DND-41 (cell line): ENCODE measurements around the gene ADAM10.

Experiments used
- ATAC-seq: fragments of 200-7000 bp; cut with Tn5 transposase; 3 replicates; pipeline ENCODE4 v1.9.1; 2021; ENCODE audit warnings: low read depth; ENCODE audit not compliant: insufficient read depth
- DNase-seq: peaks from one replicate; pipeline ENCODE4 v3.0.0-alpha.2; 2020
- H2AFZ ChIP-seq: 2 replicates; pipeline ENCODE4 v1.6.0; 2012; ENCODE audit warnings: low read depth, low read length
- H3K27ac ChIP-seq: 2 replicates; pipeline ENCODE4 v1.5.1; 2012; ENCODE audit warnings: low read length, inconsistent platforms
- H3K27me3 ChIP-seq: fragments of 200-600 bp; sonication (generic); 2 replicates; pipeline ENCODE4 v1.6.0; 2012; ENCODE audit warnings: low read length, mild to moderate bottlenecking, inconsistent platforms; ENCODE audit not compliant: insufficient read depth, poor library complexity
- H3K36me3 ChIP-seq: 2 replicates; pipeline ENCODE4 v1.5.1; 2012; ENCODE audit warnings: low read length, inconsistent platforms; ENCODE audit not compliant: insufficient read depth
- H3K4me1 ChIP-seq: 2 replicates; pipeline ENCODE4 v1.5.1; 2012; ENCODE audit warnings: mild to moderate bottlenecking, low read length; ENCODE audit not compliant: insufficient read depth
- H3K4me2 ChIP-seq: 2 replicates; pipeline ENCODE4 v1.6.0; 2012; ENCODE audit warnings: mild to moderate bottlenecking, moderate library complexity, low read length, inconsistent platforms; ENCODE audit not compliant: insufficient read depth
- H3K4me3 ChIP-seq, 2 experiments: fragments of 200-600 bp in 1 of 2; shearing (Covaris generic) in 1 of 2; 2 replicates each; pipeline ENCODE4 v1.5.1; 2012 to 2016; ENCODE audit warnings: inconsistent platforms in 2 of 2, low read length in 2 of 2, mild to moderate bottlenecking in 2 of 2, low read depth in 1 of 2, moderate library complexity in 1 of 2
- H3K79me2 ChIP-seq: 2 replicates; pipeline ENCODE4 v1.6.0; 2012; ENCODE audit warnings: low read length, inconsistent platforms; ENCODE audit not compliant: insufficient read depth
- H3K9ac ChIP-seq: 2 replicates; pipeline ENCODE4 v1.6.0; 2012; ENCODE audit warnings: low read depth, mild to moderate bottlenecking, inconsistent platforms, low read length, moderate library complexity
- H3K9me3 ChIP-seq: 2 replicates; pipeline ENCODE4 v1.5.1; 2012; ENCODE audit warnings: low read length, moderate library complexity, mild to moderate bottlenecking, inconsistent platforms; ENCODE audit not compliant: insufficient read depth, severe bottlenecking
- H4K20me1 ChIP-seq: 2 replicates; pipeline ENCODE4 v1.6.0; 2012; ENCODE audit warnings: low read length; ENCODE audit not compliant: insufficient read depth
- EZH2 ChIP-seq: IDR thresholded peaks from 3 replicates; pipeline ENCODE4 v1.6.1; 2012; ENCODE audit warnings: borderline replicate concordance, low read depth, mild to moderate bottlenecking, moderate library complexity, low read length, inconsistent platforms; ENCODE audit not compliant: severe bottlenecking
- TF ChIP-seq, protein P1 (sequence below): IDR thresholded peaks from 2 replicates; pipeline ENCODE4 v1.5.1; 2012; ENCODE audit warnings: borderline replicate concordance, low read length, moderate library complexity, mild to moderate bottlenecking; ENCODE audit not compliant: poor library complexity, severe bottlenecking; ENCODE audit errors: extremely low read depth

The ADAM10 gene

DNA sequence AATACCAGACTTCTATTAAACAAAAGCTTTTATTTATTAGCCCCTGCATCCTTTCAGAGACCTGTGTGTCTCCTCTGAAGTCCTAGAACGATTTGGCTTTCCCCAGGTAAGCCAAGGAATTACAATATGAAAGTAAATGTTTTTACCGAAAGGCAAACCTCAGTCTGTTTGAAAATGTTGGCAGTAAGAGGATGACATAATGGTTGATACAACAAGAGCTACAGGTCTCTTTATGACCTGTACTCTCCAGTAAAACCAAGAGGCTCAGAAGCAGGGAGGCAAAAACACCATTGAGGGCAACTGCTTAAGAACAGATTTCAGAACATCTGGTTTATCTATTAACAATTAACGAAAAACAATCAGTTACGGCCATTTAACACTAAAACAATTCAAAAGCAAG, 107.8 kb downstream of the ADAM10 start:
- ATAC-seq (no peak), DNase-seq (no peak)
- H2AFZ ChIP-seq, result no peak overlapping the region
- no peaks in the 10 kb centered on the region for H4K20me1 ChIP-seq
- no peaks in the 10 kb centered on the region for H3K4me1 ChIP-seq
- no peak for TF ChIP-seq EZH2
- TF ChIP-seq, protein P1, sequence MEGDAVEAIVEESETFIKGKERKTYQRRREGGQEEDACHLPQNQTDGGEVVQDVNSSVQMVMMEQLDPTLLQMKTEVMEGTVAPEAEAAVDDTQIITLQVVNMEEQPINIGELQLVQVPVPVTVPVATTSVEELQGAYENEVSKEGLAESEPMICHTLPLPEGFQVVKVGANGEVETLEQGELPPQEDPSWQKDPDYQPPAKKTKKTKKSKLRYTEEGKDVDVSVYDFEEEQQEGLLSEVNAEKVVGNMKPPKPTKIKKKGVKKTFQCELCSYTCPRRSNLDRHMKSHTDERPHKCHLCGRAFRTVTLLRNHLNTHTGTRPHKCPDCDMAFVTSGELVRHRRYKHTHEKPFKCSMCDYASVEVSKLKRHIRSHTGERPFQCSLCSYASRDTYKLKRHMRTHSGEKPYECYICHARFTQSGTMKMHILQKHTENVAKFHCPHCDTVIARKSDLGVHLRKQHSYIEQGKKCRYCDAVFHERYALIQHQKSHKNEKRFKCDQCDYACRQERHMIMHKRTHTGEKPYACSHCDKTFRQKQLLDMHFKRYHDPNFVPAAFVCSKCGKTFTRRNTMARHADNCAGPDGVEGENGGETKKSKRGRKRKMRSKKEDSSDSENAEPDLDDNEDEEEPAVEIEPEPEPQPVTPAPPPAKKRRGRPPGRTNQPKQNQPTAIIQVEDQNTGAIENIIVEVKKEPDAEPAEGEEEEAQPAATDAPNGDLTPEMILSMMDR, result no peak
- H3K4me2 ChIP-seq, result no peak overlapping the region
- no peak overlapping the region for H3K27ac ChIP-seq
- H3K4me3 ChIP-seq, result no peak overlapping the region
- peaks cover 61% of the 10 kb centered on the region for H3K36me3 ChIP-seq
- no peaks in the 10 kb centered on the region for H3K79me2 ChIP-seq
- H3K9me3 ChIP-seq, result no peaks in the 10 kb centered on the region
- no peaks in the 10 kb centered on the region for H3K27me3 ChIP-seq
- H3K9ac ChIP-seq, result no peak overlapping the region

DNA sequence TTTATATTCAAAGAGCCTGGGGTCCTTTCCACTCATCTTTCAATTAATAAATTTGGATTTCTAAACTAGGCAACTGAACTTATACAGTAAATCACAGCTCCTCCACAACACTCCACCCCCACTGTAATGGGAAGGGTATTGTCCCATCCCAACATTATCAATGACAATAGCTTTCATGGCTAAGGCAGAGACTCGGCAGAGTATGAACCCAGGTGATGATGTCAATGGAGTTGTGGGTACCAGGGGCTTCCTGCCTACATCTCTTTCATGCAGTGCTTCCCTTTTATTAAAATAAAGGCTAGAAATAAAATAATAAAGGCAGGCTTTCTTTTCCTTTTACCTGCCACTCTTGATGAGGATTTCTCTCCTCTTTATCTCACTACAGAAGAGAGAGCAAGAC, 109.5 kb downstream of the ADAM10 start:
- Histone ChIP-seq H3K4me1 (no peaks in the 10 kb centered on the region), H4K20me1 (no peaks in the 10 kb centered on the region), H3K27ac (no peak overlapping the region), H3K27me3 (no peaks in the 10 kb centered on the region), H3K9me3 (no peaks in the 10 kb centered on the region), H3K4me3 (no peak overlapping the region), H3K9ac (no peak overlapping the region), H3K4me2 (no peak overlapping the region), H2AFZ (no peak overlapping the region), H3K36me3 (peaks cover 62% of the 10 kb centered on the region), H3K79me2 (no peaks in the 10 kb centered on the region)
- TF ChIP-seq EZH2, result no peak
- TF ChIP-seq, protein P1, result no peak
- no peak for DNase-seq
- ATAC-seq, result no peak

DNA sequence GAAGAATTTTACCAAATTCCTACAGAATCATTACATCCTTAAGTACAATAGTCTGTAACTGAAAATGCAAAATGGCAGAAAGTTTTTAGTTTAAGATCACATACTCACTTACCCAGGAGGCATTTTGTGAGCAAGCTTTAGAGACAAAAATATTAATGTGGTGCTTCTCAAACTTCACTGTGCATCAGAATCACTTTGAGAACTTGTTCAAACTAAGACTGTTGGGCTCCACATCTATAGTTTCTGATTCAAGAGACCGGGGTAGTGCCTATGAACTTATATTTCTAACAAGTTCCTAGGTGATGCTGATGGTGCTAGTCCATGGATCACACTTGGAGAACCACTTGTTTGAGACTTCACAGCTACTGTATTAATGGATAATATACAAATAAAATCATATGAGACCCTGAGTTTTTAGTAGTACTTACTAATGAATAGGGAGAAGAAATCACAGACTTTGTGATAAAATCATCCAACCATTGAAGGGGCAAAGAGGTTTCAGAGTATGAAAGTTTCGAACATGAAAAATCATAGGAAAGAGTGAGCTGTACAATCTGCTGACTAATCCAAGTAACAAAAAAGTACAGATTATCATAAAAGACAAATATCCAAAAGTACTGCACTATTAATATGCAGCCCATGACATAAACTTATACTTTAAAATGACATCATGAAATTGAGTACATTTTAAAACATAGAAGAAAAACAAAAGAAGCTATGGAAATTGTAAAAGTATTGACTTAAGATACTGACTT, 110.3 kb downstream of the ADAM10 start:
- H3K27ac ChIP-seq, result no peak overlapping the region
- no peaks in the 10 kb centered on the region for H3K4me1 ChIP-seq
- H3K9ac ChIP-seq, result no peak overlapping the region
- H3K9me3 ChIP-seq, result no peaks in the 10 kb centered on the region
- TF ChIP-seq, protein P1, result no peak
- TF ChIP-seq EZH2, result no peak
- no peaks in the 10 kb centered on the region for H3K27me3 ChIP-seq
- H3K4me2 ChIP-seq, result no peak overlapping the region
- ATAC-seq (no peak), DNase-seq (no peak)
- no peak overlapping the region for H2AFZ ChIP-seq
- H3K79me2 ChIP-seq, result no peaks in the 10 kb centered on the region
- H3K36me3 ChIP-seq, result peaks cover 57% of the 10 kb centered on the region
- H3K4me3 ChIP-seq, result no peak overlapping the region
- no peaks in the 10 kb centered on the region for H4K20me1 ChIP-seq

- Histone ChIP-seq H3K79me2 (peaks cover 5% of the 10 kb centered on the region), H3K9ac (no peak overlapping the region), H3K4me1 (peaks cover 20% of the 10 kb centered on the region), H3K4me3 (no peak overlapping the region), H2AFZ (no peak overlapping the region), H3K36me3 (peaks cover 41% of the 10 kb centered on the region), H3K27me3 (no peaks in the 10 kb centered on the region), H4K20me1 (no peaks in the 10 kb centered on the region), H3K27ac (no peak overlapping the region), H3K9me3 (no peaks in the 10 kb centered on the region), H3K4me2 (no peak overlapping the region)
- DNase-seq (no peak), ATAC-seq (no peak)
- TF ChIP-seq, protein P1, result no peak
- TF ChIP-seq EZH2, result no peak
These were observed 116.7 kb downstream of the ADAM10 start for GRCh38 chr15:58632789-58633188.
